Skeletal muscle satellite cell (primary cell): ENCODE results near the gene CCDC30.
"Not testable (repeated sequence)": the region's sequence is repeated elsewhere in the genome, so short reads cannot be mapped to it uniquely, and the experiment has no call there.

ENCODE experiments used
- H3K27me3 ChIP-seq: 2 replicates; pipeline ENCODE4 v1.7.0; 2013; ENCODE audit warnings: low read length; ENCODE audit not compliant: control insufficient read depth, insufficient read depth
- H3K36me3 ChIP-seq: 2 replicates; pipeline ENCODE4 v1.7.0; 2013; ENCODE audit warnings: mild to moderate bottlenecking, control low read depth, low read length; ENCODE audit not compliant: insufficient read depth
- H3K4me1 ChIP-seq: 2 replicates; pipeline ENCODE4 v1.7.0; 2013; ENCODE audit warnings: low read length; ENCODE audit not compliant: control insufficient read depth, insufficient read depth
- H3K4me2 ChIP-seq: 2 replicates; pipeline ENCODE4 v1.7.0; 2013; ENCODE audit warnings: mild to moderate bottlenecking, low read length
- H3K4me3 ChIP-seq: 2 replicates; pipeline ENCODE4 v1.7.0; 2013; ENCODE audit warnings: low read length
- H3K9ac ChIP-seq: 2 replicates; pipeline ENCODE4 v1.7.0; 2013; ENCODE audit warnings: mild to moderate bottlenecking, low read depth, low read length, moderate library complexity
- H3K9me3 ChIP-seq: replicated peaks from 2 replicates; pipeline ENCODE4 v1.7.0; 2013; ENCODE audit warnings: mild to moderate bottlenecking, control low read depth, low read length

CCDC30 gene

DNA sequence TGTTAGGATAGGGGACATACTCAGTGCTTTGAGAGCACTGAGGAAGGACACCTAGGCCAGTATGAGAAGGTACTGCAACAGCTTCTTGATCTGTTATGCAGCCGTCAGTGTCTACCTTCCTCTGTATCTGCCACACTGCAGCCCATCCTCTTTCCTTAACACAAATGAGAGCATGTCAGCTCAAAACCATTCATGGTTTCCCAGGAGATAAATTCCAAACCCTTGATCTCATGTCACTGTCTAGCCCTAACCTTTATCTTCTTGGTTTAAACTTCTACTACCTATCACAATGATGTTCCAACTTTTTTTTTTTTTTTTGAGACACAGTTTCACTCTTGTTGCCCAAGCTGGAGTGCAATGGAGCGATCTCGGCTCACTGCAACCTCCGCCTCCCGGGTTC, 8.7 kb upstream of the CCDC30 start:
- no peaks in the 10 kb centered on the region for H3K36me3 ChIP-seq
- no peak overlapping the region for H3K9ac ChIP-seq
- H3K27me3 ChIP-seq, result no peaks in the 10 kb centered on the region
- H3K4me1 ChIP-seq, result peaks cover 14% of the 10 kb centered on the region
- no peak overlapping the region for H3K4me3 ChIP-seq
- H3K9me3 ChIP-seq, result no peaks in the 10 kb centered on the region
- H3K4me2 ChIP-seq, result no peak overlapping the region

DNA sequence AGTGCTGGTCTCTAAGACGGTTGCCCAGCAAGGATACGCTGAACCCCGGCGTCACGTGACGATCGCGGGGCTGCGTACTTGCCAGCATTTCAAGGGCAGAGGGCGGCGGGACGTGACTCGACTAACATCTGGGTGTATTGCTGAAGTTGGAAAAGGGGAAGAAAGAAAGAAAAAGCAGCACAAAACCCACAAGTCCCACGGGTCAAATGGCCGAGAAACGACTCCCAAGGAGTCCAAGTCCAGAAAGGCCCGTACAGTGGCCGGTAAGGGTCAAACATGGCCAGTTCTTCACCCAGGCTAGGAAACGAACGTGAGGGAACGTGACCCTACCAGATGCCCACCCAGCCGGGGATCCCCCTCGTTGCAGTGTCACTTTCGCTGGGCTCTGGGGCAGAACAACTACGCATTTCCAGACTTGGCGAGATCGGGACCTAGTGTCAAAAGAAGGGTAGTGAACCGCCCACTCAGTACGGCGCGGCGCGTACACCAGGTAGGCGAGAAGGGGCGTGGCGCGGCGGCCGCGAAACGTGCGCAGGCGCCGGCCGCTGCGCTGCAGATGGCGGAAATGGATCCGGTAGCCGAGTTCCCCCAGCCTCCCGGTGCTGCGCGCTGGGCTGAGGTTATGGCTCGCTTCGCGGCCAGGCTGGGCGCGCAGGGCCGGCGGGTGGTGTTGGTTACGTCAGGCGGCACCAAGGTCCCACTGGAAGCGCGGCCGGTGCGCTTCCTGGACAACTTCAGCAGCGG, 6.9 kb upstream of the CCDC30 start, which contains the start of the genes PPCS and ZMYND12:
PPCS (plus strand) TSS at position 534 of the 744 bp plus-strand sequence; CDS start at position 557, 23 bp downstream.
ZMYND12 (minus strand) TSS at position 13 of the 744 bp plus-strand sequence. CDS start 25 bp downstream, outside the sequence.
- H3K27me3 ChIP-seq, result no peaks in the 10 kb centered on the region
- H3K36me3 ChIP-seq, result peaks cover 6% of the 10 kb centered on the region
- peak within 1 kb of the TSS; percentile 99 for H3K4me3 ChIP-seq
- H3K9ac ChIP-seq, result peak within 1 kb of the TSS; percentile 93
- H3K9me3 ChIP-seq, result no peaks in the 10 kb centered on the region
- peak within 1 kb of the TSS; percentile 100 for H3K4me2 ChIP-seq
- peaks cover 14% of the 10 kb centered on the region for H3K4me1 ChIP-seq

DNA sequence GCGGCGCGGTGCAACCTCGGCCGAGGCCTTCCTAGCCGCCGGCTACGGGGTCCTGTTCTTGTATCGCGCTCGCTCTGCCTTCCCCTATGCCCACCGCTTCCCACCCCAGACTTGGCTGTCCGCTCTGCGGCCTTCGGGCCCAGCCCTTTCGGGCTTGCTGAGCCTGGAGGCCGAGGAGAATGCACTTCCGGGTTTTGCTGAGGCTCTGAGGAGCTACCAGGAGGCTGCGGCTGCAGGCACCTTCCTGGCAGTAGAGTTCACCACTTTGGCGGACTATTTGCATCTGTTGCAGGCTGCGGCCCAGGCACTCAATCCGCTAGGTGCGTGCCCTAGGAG, 6.4 kb upstream of the CCDC30 start:
- peaks cover 14% of the 10 kb centered on the region for H3K4me1 ChIP-seq
- peak overlapping the region; percentile 99 for H3K4me3 ChIP-seq
- no peaks in the 10 kb centered on the region for H3K27me3 ChIP-seq
- peak overlapping the region; percentile 93 for H3K9ac ChIP-seq
- peak overlapping the region; percentile 100 for H3K4me2 ChIP-seq
- peaks cover 6% of the 10 kb centered on the region for H3K36me3 ChIP-seq
- no peaks in the 10 kb centered on the region for H3K9me3 ChIP-seq

DNA sequence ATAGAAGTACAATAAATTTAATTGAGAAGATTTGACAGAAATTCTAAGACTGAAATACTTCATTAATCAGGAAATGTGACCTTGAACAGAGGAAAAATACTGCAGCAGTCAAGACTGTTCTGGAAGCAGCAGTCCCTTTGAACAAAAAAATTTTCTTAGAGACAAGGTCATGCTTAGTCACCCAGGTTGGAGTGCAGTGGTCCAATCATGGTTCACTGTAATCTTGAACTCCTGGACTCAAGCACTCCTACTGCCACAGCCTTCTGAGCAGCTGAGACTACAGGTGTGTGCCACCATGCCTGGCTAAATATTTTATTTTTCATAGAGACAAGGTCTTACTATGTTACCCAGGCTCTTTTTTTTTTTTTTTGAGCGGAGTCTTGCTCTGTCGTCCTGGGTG, 1.9 kb upstream of the CCDC30 start:
- Histone ChIP-seq H3K4me1 (peaks cover 14% of the 10 kb centered on the region), H3K36me3 (peaks cover 6% of the 10 kb centered on the region), H3K9ac (no peak overlapping the region)

DNA sequence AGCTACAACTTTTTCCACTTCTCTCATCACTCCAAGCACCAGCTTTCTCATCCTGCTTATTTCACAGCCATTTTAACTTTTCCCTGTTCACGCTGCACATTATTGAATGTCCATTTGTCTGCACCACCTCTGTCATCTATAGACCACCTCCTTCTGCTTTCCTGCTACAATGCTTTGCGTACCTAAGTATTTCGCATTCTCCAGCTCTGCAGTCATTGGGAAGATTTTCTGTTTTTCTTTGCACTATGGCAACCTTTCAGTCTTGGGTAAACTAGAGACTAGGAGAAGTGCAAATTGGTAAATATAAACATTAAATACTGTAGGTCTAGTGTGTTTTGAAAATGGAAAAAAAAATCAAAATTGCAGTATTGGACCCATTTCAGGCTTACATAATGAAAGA, 835 bp downstream of the CCDC30 start:
- H3K4me2 ChIP-seq, result peak overlapping the region; percentile 93
- H3K4me1 ChIP-seq, result peaks cover 8% of the 10 kb centered on the region
- no peaks in the 10 kb centered on the region for H3K9me3 ChIP-seq
- peak overlapping the region; percentile 76 for H3K9ac ChIP-seq
- H3K36me3 ChIP-seq, result peaks cover 6% of the 10 kb centered on the region
- H3K4me3 ChIP-seq, result peak overlapping the region; percentile 80
- no peaks in the 10 kb centered on the region for H3K27me3 ChIP-seq

More for the DNA sequence above, 1.9 kb upstream of the CCDC30 start:
- H3K4me2 ChIP-seq, result no peak overlapping the region
- no peak overlapping the region for H3K4me3 ChIP-seq
- no peaks in the 10 kb centered on the region for H3K27me3 ChIP-seq
- no peaks in the 10 kb centered on the region for H3K9me3 ChIP-seq

DNA sequence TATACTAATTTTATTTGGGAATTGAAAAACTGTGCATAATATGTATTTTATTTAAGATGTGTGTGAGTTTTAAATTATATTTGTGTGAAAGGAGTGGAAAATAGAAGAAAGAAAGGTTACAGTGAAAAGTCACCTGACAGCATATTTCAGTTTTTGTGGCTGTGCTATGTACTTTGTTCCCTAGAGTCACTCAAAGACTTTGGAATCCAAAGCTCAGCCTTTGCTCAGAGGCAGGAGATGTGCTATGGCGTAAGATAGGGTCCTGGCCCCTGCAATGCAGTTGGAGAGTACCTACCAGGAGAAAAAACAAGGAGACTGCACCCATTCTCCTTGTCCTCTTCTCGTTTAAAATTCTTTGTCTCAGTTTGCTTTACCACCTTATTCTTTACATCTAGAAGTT, 2.9 kb downstream of the CCDC30 start:
- H3K4me3 ChIP-seq, result no peak overlapping the region
- peaks cover 8% of the 10 kb centered on the region for H3K4me1 ChIP-seq
- H3K9ac ChIP-seq, result no peak overlapping the region
- H3K4me2 ChIP-seq, result no peak overlapping the region
- no peaks in the 10 kb centered on the region for H3K9me3 ChIP-seq
- no peaks in the 10 kb centered on the region for H3K27me3 ChIP-seq
- H3K36me3 ChIP-seq, result no peaks in the 10 kb centered on the region

DNA sequence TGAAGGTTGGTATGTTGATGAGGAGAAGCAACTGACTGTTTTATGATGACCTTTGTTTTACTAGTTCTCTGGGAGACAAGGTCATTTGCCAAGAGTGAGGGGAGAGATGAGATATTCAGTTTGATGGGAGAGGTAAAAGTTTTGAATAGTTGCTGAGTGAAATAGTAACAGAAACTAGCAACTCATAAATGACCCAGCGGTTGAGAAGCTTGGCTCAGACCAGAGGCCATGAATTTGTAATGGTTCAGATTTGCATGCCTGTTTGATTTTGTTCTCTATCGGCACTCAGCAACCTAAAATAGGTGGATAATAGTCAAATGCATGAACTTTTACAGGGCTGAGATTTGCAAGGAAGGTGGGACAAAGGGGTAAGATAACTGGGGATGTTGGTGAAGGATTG, 6.6 kb downstream of the CCDC30 start:
- H3K36me3 ChIP-seq, result no peaks in the 10 kb centered on the region
- no peaks in the 10 kb centered on the region for H3K4me1 ChIP-seq
- no peaks in the 10 kb centered on the region for H3K27me3 ChIP-seq
- no peaks in the 10 kb centered on the region for H3K9me3 ChIP-seq
- H3K4me2 ChIP-seq, result no peak overlapping the region
- H3K4me3 ChIP-seq, result no peak overlapping the region
- no peak overlapping the region for H3K9ac ChIP-seq

DNA sequence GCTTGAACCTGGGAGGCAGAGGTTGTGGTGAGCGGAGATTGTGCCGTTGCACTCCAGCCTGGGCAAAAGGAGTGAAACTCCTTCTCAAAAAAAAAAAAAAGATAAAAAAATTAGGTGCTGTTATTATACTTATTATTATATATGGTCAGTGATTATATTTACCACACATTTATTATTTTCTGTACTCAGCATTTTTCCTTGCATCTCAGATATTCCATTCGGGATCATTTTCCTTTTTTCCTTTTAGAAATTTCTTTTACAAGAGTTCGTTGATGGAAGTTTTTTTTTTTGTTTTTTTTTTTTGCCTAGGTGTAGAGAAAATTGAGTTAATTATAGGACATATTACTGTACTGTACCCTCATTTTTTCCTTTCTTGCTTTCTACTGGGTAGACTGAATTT, 13.5 kb downstream of the CCDC30 start:
- H3K4me2 ChIP-seq, result no peak overlapping the region
- no peaks in the 10 kb centered on the region for H3K36me3 ChIP-seq
- H3K4me1 ChIP-seq, result no peaks in the 10 kb centered on the region
- no peaks in the 10 kb centered on the region for H3K9me3 ChIP-seq
- H3K9ac ChIP-seq, result no peak overlapping the region
- no peaks in the 10 kb centered on the region for H3K27me3 ChIP-seq
- no peak overlapping the region for H3K4me3 ChIP-seq

DNA sequence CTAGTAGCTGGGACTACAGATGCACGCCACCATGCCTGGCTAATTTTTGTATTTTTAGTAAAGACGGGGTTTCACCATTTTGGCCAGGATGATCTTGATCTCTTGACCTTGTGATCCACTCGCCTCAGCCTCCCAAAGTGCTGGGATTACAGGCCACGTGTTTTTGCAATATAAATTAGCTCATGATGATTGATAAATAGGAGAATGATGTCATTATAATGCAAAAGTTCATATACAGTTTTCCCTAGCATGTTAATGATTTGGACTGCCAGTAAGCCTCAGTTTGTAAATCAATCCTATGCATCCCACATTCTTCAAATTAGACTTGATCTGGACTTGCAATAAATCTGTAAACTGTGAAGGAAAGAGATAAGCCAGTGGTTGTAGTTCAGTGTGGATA, 14.3 kb downstream of the CCDC30 start:
- H3K4me2 ChIP-seq, H3K9ac ChIP-seq: not testable (repeated sequence)

DNA sequence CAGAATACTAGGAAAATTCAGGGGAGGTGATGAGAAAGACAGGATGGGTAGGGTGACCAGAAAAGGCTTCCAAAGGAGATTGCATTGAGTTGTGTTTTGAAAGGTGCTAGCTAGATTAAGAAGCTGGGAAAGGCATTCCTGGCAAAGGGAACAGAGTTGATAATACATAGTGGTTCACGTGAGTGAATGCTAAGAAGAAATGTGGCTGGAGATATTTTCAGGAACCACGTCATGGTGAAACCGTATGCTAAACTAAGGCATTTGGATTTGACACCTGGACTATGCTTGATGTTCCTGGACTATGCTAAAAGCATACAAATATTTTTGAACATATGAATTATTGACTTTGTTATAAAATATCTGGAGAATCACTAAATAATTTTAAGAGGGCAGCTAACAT, 14.7 kb downstream of the CCDC30 start:
- Histone ChIP-seq H3K4me1 (no peaks in the 10 kb centered on the region), H3K4me2 (no peak overlapping the region), H3K4me3 (no peak overlapping the region)

More for the DNA sequence above, 14.3 kb downstream of the CCDC30 start:
- H3K27me3 ChIP-seq, H3K4me1 ChIP-seq, H3K36me3 ChIP-seq, H3K9me3 ChIP-seq, H3K4me3 ChIP-seq: not testable (repeated sequence)

DNA sequence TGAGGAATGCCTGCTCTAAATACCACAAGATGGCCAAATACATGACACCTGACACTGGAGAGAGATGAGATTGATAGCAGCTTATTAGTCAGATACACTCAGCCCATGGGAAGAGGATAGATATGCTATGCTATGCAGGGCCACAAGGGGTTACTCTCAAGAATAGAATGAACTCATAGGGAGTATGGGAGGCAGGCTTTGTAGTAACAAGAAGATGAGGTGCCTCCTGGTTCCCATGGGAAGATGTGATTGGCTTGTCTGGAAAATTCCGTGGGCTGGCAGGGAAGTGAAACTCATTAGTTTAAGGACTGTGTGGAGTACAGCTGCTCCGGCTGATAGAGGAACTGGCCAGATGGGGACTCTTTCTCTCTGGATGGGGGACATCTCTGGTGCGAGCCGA, 16.5 kb downstream of the CCDC30 start:
- Histone ChIP-seq H3K4me3 (no peak overlapping the region), H3K27me3 (no peaks in the 10 kb centered on the region), H3K9ac (no peak overlapping the region), H3K4me1 (no peaks in the 10 kb centered on the region), H3K4me2 (no peak overlapping the region), H3K9me3 (no peaks in the 10 kb centered on the region), H3K36me3 (no peaks in the 10 kb centered on the region)

More for the DNA sequence above, 14.7 kb downstream of the CCDC30 start:
- Histone ChIP-seq H3K9me3 (no peaks in the 10 kb centered on the region), H3K9ac (no peak overlapping the region), H3K36me3 (no peaks in the 10 kb centered on the region), H3K27me3 (no peaks in the 10 kb centered on the region)

DNA sequence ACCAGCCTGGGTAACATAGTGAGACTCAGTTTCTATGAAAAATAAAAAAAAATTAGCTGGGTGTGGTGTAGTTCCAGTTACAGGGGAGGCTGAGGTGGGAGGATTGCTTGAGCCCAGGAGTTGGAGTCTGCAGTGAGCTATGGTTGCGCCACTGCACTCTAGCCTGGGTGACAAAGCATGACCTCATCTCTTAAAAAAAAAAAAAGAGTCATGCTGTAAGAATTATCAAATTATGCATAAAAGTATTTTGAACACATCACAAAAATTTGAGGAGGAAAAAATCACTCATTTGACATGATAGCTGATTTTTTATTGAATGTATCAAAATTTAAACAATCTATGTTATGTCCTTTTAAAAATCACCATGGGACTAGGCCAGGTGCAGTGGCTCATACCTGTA, 17.8 kb downstream of the CCDC30 start:
- Histone ChIP-seq H3K4me2 (no peak overlapping the region), H3K9ac (no peak overlapping the region), H3K36me3 (no peaks in the 10 kb centered on the region), H3K9me3 (no peaks in the 10 kb centered on the region), H3K27me3 (no peaks in the 10 kb centered on the region), H3K4me1 (no peaks in the 10 kb centered on the region), H3K4me3 (no peak overlapping the region)
